DMS 273 (cell line): ENCODE results near the gene STK24.

Experiments
- DNase-seq: peaks from one replicate; lab custom pipeline; 2025; ENCODE audit not compliant: unreplicated experiment; lab: John Stamatoyannopoulos, UW

Gene STK24

GRCh38 chr13:98513837-98514236 is 63.1 kb downstream of the STK24 start:
- no peak for DNase-seq

- no peak for DNase-seq
These were observed 63.9 kb downstream of the STK24 start for GRCh38 chr13:98512774-98513665.

GRCh38 chr13:98511435-98511834 is 65.5 kb downstream of the STK24 start:
- DNase-seq = no peak

- DNase-seq = no peak
These were observed 66.8 kb downstream of the STK24 start for GRCh38 chr13:98510156-98510509.

GRCh38 chr13:98509271-98510155 is 67.4 kb downstream of the STK24 start:
- peak; percentile 37 for DNase-seq

GRCh38 chr13:98508685-98509084 is 68.2 kb downstream of the STK24 start:
- no peak for DNase-seq

GRCh38 chr13:98508280-98508679 is 68.6 kb downstream of the STK24 start:
- no peak for DNase-seq

- peak; percentile 42 for DNase-seq
These were observed 69.6 kb downstream of the STK24 start for GRCh38 chr13:98507282-98507797.

GRCh38 chr13:98506728-98507230 is 70.1 kb downstream of the STK24 start:
- DNase-seq = no peak

GRCh38 chr13:98506322-98506721 is 70.6 kb downstream of the STK24 start:
- DNase-seq = no peak

GRCh38 chr13:98505217-98505616 is 71.7 kb downstream of the STK24 start:
- no peak for DNase-seq

- DNase-seq = no peak
These were observed 72.4 kb downstream of the STK24 start for GRCh38 chr13:98504371-98504963.

- DNase-seq = no peak
These were observed 72.9 kb downstream of the STK24 start for GRCh38 chr13:98504029-98504351.

- no peak for DNase-seq
These were observed 73.5 kb downstream of the STK24 start for GRCh38 chr13:98503175-98504028.

GRCh38 chr13:98500963-98501421 is 75.9 kb downstream of the STK24 start:
- DNase-seq = no peak

- no peak for DNase-seq
These were observed 79.9 kb downstream of the STK24 start for GRCh38 chr13:98496966-98497365.

- no peak for DNase-seq
These were observed 80.5 kb downstream of the STK24 start for GRCh38 chr13:98496479-98496791.

- DNase-seq = no peak
These were observed 81.1 kb downstream of the STK24 start for GRCh38 chr13:98495627-98496478.

- DNase-seq = no peak
These were observed 82.1 kb downstream of the STK24 start for GRCh38 chr13:98494769-98495168.
